Raji (cell line): ENCODE data around the gene EPPIN.

Experiments used
- POLR2A ChIP-seq: IDR thresholded peaks from 2 replicates; pipeline ENCODE4 v1.6.1; 2011; ENCODE audit warnings: low read depth, low read length, control low read depth; ENCODE audit not compliant: insufficient read depth

Gene EPPIN

DNA sequence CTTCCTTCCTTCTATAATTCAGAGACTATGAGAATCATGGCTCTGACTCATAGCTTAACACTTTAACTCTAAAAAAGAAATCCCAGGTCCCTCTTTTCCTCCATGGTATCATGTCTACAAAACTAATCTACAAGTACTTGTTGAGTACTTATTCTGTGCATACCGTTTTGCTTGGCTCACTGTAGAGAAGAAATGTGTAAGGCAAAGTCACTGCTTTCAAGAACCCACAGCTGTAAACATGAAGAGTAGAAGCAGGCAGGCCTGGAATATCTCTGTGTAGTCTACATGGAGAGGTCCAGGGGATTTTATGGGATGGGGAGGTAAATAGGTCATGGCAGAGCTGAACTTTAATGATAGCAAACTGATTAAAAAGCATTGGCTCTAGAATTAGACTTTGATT is 45.6 kb downstream of the EPPIN start:
- TF ChIP-seq POLR2A, result no peak

DNA sequence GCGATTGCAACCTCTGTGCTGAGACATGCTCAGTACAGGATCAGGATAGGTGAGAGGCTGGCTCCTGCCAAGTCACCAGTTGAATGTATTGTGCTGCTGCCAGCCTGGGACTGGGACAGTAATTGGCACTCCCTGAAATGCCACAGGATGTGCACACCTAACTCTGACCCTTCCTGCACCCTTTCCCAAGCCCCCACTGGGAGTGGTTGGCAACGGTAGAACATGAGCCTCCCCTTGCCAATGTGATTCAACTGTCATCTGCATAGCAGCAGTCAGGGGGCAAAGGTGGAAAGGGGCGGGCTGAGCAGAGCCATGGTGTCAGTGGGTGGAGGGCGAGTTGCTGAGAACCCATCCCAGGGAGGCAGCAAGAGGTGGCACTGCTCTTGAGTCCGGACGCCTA is 47.2 kb downstream of the EPPIN start:
- TF ChIP-seq POLR2A, result no peak

DNA sequence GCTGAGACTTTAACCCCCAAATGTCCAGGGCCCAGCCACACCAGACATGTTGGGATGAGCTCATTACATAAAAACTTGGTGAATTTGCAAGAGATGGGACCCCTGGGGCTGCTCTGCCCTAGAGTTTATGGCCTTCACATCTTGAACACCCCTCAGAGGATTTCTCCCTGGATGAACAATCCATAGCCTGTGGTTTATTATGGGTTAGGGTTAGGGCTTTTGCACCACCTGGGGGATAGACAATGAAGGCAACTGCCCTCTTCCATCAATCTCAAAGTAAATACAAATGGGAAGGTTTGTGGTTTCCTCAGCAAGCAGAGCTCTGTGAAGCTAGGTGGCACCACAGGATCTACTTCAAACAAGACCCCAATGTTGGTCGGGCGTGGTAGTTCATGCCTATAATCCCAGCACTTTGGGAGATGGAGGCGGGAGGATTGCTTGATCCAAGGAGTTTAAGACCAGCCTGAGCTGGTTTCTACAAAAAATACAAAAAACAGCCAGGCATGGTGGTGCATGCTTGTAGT is 49.2 kb downstream of the EPPIN start:
- TF ChIP-seq POLR2A, result no peak

DNA sequence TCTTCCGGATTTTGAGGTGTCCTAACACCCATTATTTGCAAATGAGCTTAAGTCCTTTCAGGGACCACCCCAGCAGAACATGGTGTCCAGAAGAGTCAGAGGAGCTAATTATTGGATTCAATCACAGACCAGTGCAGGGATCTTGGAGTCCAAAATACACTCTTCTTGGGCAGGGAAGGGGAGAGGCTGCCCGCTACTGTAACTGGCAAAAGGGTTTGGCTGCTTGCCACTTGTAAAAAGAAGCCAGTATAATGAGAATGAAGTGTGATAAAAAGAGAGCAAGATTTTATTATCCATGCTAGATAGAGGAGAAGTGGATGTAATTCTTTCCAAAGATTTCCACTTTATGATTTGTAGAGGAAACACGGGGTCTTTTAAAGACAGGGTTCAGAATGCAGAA is 51.0 kb downstream of the EPPIN start:
- no peak for TF ChIP-seq POLR2A

DNA sequence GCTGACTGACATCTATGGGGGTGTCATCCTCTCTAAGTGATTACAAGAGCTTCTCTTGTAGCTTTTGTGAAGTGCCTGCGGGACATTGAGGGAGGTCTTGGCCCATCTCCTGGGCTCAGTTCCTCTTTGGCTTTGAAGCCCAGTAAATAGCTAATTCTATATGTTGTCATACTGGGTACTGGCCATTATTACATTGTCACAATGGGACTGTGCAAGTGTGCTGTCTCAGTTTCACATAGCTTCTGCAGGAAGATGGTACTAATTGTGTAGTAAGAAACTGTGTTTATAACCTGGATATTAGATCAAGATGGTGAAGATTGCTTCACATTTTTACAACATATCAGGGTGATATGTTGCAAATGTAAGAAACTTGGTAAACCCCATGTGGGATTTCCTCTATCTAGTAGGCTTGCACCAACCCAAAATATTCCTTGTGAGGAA is 51.7 kb downstream of the EPPIN start:
- TF ChIP-seq POLR2A, result no peak
